HL-60 (cell line): Measurements from ENCODE around the gene VSTM2B.

Experiments
- DNase-seq, 2 experiments: peaks; one replicate each; pipeline ENCODE4 v3.0.0-alpha.2; 2010 to 2020; ENCODE audit warnings: low read depth in 1 of 2, low spot score in 1 of 2
- H3K27ac ChIP-seq: fragments of 250-450 bp; sonication (Bioruptor Pico); replicated peaks from 2 replicates; pipeline ENCODE4 v1.5.1; 2020; ENCODE audit warnings: mild to moderate bottlenecking, moderate library complexity
- H3K27me3 ChIP-seq: fragments of 250-450 bp; sonication (Bioruptor Pico); 2 replicates; pipeline ENCODE4 v1.5.1; 2021; ENCODE audit warnings: mild to moderate bottlenecking, moderate library complexity; ENCODE audit not compliant: insufficient read depth, poor library complexity, severe bottlenecking
- H3K4me3 ChIP-seq: replicated peaks from 2 replicates; pipeline ENCODE4 v1.5.1; 2011; ENCODE audit warnings: mild to moderate bottlenecking, control low read depth, low read length; ENCODE audit not compliant: insufficient read depth
- GABPA ChIP-seq: IDR thresholded peaks from 2 replicates; pipeline ENCODE4 v1.6.1; 2012; ENCODE audit warnings: low read depth
- POLR2AphosphoS5 ChIP-seq: IDR thresholded peaks from 2 replicates; pipeline ENCODE4 v1.6.1; 2012; ENCODE audit warnings: low read depth
- REST ChIP-seq: IDR thresholded peaks from 2 replicates; pipeline ENCODE4 v1.6.1; 2012; ENCODE audit warnings: low read depth; ENCODE audit not compliant: insufficient replicate concordance
- SPI1 ChIP-seq: IDR thresholded peaks from 2 replicates; pipeline ENCODE4 v1.6.1; 2012; ENCODE audit warnings: low read depth, mild to moderate bottlenecking, borderline replicate concordance
- TF ChIP-seq, protein P1 (sequence below): IDR thresholded peaks from one replicate; pipeline ENCODE4 v1.5.1; 2011; ENCODE audit warnings: low read length, control low read depth, inconsistent platforms; ENCODE audit not compliant: insufficient read depth

VSTM2B gene

GRCh38 chr19:29593869-29594268, 68.1 kb downstream of the VSTM2B start:
- no peak for DNase-seq
- Histone ChIP-seq H3K4me3 (no peak overlapping the region), H3K27me3 (peaks cover 10% of the 10 kb centered on the region), H3K27ac (no peak overlapping the region)
- TF ChIP-seq REST (no peak), SPI1 (no peak), GABPA (no peak), POLR2AphosphoS5 (no peak)
- TF ChIP-seq, protein P1, sequence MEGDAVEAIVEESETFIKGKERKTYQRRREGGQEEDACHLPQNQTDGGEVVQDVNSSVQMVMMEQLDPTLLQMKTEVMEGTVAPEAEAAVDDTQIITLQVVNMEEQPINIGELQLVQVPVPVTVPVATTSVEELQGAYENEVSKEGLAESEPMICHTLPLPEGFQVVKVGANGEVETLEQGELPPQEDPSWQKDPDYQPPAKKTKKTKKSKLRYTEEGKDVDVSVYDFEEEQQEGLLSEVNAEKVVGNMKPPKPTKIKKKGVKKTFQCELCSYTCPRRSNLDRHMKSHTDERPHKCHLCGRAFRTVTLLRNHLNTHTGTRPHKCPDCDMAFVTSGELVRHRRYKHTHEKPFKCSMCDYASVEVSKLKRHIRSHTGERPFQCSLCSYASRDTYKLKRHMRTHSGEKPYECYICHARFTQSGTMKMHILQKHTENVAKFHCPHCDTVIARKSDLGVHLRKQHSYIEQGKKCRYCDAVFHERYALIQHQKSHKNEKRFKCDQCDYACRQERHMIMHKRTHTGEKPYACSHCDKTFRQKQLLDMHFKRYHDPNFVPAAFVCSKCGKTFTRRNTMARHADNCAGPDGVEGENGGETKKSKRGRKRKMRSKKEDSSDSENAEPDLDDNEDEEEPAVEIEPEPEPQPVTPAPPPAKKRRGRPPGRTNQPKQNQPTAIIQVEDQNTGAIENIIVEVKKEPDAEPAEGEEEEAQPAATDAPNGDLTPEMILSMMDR, result no peak

GRCh38 chr19:29596080-29596727, 70.4 kb downstream of the VSTM2B start:
- no peak overlapping the region for H3K27ac ChIP-seq
- no peak for TF ChIP-seq POLR2AphosphoS5
- TF ChIP-seq REST, result no peak
- TF ChIP-seq SPI1, result no peak
- no peak for TF ChIP-seq GABPA
- H3K27me3 ChIP-seq, result peaks cover 10% of the 10 kb centered on the region
- no peak for DNase-seq
- no peak overlapping the region for H3K4me3 ChIP-seq

DNA sequence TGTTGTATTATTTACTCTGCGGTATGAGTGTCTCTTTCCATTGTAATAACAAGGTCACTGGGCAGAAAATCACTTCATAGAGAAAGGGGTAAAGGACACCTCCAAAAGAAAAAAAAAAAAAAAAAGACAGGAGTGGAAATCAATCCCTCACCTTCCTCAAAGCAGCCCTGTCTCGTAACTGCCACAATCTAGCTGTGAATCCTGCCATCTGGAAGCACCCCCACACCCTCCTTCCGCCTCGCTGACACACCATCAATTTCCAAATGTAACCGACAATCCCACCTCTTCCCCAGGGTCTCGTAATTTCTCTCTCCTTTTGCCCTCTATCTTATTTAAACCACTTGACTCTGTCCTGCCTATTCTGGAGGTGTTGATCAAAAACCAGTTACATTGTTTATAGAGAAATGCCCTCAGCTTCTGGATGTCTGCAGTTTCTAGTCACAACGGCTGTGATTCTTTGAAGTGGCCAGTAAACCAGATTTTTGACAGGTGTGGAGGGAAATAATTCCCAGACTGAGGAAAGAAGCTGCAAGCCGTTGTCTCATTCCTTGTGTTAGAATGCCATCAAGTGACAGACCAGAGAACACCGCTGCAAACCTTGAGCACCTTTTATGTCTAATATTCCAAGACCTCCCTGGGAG, 71.2 kb downstream of the VSTM2B start:
- H3K27me3 ChIP-seq, result peaks cover 7% of the 10 kb centered on the region

More for the DNA sequence above, 71.2 kb downstream of the VSTM2B start:
- H3K4me3 ChIP-seq, result no peak overlapping the region
- no peak for DNase-seq
- H3K27ac ChIP-seq, result no peak overlapping the region
- TF ChIP-seq, protein P1, result no peak
- TF ChIP-seq SPI1 (no peak), REST (no peak), POLR2AphosphoS5 (no peak), GABPA (no peak)
